ENCODE measurements around the gene CD82.

Gene CD82

GRCh38 chr11:44605068-44605708, 39.7 kb downstream of the CD82 start:
- no peak for DNase-seq

- DNase-seq: no peak
These were observed 40.5 kb downstream of the CD82 start for GRCh38 chr11:44605965-44606364.

- no peak for DNase-seq
These were observed 41.0 kb downstream of the CD82 start for GRCh38 chr11:44606472-44606871.

GRCh38 chr11:44607319-44607962, 42.0 kb downstream of the CD82 start:
- no peak for DNase-seq

GRCh38 chr11:44607987-44608386, 42.5 kb downstream of the CD82 start:
- DNase-seq: no peak

DNA sequence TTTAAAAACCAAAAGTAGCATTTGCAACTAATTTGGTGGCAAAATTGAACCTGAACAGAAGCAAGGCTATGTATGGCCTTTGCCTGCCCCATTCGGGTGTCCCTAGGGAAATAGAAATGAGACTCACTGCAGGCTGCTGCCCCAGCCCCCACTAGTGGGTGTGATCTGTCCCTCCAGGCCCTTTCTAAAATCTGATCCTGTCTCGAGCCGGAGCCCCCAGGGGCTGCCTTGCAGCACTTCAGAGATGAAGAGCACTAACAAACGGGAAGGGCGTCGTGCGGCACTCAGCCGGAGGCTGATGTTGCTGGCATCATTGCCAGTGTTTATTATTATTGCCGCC, 43.2 kb downstream of the CD82 start:
- DNase-seq: no peak

- DNase-seq: no peak
These were observed 43.7 kb downstream of the CD82 start for GRCh38 chr11:44608991-44609782.

- DNase-seq: no peak
These were observed 44.3 kb downstream of the CD82 start for GRCh38 chr11:44609783-44610155.

DNA sequence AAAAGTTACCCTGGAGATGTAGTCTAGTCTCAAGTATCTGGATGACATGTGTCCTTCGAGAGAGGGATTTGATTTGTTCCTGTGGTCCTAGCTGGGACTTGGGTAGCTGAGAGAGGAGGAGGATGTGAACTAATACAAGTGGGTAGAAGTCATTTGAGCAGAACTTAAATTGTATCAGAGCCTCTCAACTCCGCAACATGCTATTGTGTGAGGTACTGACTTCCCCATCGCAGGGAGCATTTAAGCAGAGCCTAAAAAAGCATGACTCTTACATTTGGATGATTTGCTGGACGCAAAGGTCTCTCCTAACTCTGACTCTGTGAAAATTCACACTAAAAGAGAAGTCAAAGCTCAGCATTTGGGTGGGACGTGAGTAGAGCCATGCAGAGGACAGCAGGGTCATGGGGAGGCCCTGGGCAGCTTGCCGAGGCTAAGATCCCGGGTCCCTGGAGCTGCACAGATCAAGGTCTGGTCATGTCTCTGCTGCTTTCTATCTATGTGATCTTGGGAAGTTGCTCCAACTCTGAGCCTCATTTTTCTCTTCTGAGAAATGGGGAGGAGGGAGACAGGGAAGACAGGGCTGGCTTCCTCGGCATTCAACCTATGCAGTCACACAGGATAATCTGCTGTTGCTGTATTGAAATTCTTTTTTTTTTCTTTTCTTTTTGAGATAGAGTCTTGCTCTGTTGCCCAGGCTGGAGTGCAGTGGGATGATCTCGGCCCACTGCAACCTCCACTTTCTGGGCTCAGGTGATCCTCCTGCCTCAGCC, 44.9 kb downstream of the CD82 start:
- DNase-seq: no peak

DNA sequence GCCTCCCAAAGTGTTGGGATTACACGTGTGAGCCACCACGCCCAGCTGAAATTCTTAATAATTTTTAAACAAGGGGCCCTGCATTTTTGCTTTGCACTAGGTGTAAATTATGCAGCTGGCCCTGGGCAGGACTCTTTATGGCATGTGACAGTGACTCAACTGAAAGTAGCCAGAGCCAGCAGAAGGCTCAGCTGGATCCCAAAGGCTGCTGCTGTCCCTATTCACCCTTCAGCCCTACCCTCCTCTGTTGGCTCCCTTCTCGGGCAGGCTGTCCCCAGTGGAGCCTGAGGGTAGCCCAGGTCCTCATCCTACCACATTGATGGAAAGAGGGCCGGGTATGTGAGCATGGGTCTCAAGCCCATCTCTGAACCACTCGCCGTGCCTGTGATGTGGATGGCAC, 45.6 kb downstream of the CD82 start:
- DNase-seq: no peak

GRCh38 chr11:44611687-44612434, 46.4 kb downstream of the CD82 start:
- no peak for DNase-seq

DNA sequence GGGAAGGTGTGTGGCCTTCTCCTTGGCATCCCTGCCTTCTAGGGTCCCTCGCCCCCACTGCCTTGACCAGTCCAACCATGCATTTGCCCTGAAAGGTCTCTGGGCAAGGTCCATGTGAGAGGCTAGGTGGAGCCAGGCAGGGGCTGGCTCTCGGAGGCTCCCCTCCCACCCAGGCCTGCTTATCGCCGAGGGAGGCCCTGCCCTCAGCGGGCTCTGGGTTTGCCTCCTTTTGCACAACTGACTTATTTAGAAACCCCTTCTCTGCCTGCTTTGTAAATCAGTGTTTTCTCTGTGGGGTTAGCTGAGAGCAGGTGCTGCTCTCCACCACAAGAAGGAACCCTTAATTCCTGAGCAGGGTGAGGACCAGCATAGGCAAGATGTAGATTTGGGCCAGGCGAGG, 47.7 kb downstream of the CD82 start:
- DNase-seq: no peak

DNA sequence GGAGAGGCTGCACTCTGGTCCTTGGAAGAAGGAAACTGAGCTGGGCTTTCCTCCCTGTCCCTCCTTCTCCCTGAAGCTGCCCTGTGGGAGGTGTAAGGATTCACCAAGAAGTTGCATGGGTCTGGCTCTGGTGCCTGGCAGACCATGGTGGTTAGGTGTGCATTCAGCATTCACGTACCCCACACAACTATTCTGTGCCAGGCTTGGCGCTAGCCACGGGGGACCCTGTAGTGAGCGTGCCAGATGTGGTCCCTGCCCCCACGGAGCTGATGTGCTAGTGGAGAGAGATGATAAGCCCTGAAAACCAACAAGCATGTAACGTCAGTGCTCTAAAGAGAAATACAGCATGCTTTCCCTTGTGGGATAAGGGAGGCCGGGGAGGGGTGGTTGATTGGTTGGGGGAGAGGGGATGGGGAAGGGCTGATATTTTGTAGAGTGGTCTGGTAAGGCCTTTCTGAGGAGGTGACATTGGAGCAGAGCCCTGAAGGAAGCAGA, 48.9 kb downstream of the CD82 start:
- DNase-seq: no peak

- no peak for DNase-seq
These were observed 49.7 kb downstream of the CD82 start for GRCh38 chr11:44615041-44615755.

- DNase-seq: no peak
These were observed 50.7 kb downstream of the CD82 start for GRCh38 chr11:44615913-44616791.

- no peak for DNase-seq
These were observed 52.4 kb downstream of the CD82 start for GRCh38 chr11:44617671-44618461.

DNA sequence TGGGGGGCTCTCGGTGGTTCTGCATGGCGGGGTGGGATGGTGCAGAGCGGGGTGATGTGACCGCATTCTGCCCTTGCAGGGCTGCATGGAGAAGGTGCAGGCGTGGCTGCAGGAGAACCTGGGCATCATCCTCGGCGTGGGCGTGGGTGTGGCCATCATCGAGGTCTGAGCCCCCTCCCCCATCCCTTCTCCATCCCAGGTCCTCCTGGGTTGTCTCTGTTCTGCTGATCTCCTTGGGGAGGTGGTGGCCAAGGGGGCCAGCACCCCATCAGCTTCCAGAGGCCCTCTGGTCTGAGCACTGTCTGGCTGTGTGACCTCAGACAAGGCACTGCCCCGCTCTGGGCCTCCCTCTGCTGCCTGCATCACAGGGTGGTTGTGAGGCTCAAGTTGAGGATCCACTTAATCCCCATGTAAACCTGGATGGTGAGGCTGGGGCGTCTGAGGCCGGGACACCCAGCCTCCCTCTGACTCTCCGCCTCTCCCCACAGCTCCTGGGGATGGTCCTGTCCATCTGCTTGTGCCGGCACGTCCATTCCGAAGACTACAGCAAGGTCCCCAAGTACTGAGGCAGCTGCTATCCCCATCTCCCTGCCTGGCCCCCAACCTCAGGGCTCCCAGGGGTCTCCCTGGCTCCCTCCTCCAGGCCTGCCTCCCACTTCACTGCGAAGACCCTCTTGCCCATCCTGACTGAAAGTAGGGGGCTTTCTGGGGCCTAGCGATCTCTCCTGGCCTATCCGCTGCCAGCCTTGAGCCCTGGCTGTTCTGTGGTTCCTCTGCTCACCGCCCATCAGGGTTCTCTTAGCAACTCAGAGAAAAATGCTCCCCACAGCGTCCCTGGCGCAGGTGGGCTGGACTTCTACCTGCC, 53.3 kb downstream of the CD82 start:
- DNase-seq: no peak

DNA sequence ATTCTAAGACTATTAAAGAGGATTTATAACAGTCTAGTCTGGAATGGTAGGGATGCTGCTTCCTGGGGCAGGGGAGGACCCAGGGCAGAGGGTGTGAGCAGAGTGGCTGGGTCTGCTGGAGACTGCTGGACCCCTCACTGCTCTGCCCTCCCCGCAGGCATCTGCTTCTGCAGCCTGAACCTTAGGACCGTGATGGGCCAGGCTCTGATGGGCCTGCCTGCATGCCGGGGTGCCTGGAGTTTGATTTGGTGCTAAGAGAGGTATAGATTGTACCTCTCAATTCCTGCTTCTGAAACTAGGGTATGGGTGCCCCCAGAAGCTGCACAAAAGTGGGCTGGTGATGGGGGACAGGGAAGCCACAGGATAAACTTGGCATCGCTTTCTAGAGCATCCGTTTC, 54.9 kb downstream of the CD82 start:
- no peak for DNase-seq

- no peak for DNase-seq
These were observed 55.7 kb downstream of the CD82 start for GRCh38 chr11:44621140-44621681.

All from GF-D8 (cell line).